Esophagus squamous epithelium (tissue), 4 donors: ENCODE data around the gene TFAP2B.

Experiments
- POLR2A ChIP-seq, 4 donors: fragments of 450-650 bp; IDR thresholded peaks; one replicate each; pipeline ENCODE4 v1.6.1; 2017; ENCODE audit warnings: antibody characterized with exemption in 4 of 4, mild to moderate bottlenecking in 4 of 4, moderate library complexity in 3 of 4
- TF ChIP-seq, protein P1 (sequence below), 6 experiments: fragments of 450-650 bp in 4 of 6; fragments of 200-600 bp in 2 of 6; sonication (generic) in 2 of 6; IDR thresholded peaks; one replicate each; pipeline ENCODE4 v1.5.1; 2016 to 2019; ENCODE audit warnings: antibody characterized with exemption in 6 of 6, mild to moderate bottlenecking in 4 of 6, moderate library complexity in 4 of 6

- TF ChIP-seq, protein P1, sequence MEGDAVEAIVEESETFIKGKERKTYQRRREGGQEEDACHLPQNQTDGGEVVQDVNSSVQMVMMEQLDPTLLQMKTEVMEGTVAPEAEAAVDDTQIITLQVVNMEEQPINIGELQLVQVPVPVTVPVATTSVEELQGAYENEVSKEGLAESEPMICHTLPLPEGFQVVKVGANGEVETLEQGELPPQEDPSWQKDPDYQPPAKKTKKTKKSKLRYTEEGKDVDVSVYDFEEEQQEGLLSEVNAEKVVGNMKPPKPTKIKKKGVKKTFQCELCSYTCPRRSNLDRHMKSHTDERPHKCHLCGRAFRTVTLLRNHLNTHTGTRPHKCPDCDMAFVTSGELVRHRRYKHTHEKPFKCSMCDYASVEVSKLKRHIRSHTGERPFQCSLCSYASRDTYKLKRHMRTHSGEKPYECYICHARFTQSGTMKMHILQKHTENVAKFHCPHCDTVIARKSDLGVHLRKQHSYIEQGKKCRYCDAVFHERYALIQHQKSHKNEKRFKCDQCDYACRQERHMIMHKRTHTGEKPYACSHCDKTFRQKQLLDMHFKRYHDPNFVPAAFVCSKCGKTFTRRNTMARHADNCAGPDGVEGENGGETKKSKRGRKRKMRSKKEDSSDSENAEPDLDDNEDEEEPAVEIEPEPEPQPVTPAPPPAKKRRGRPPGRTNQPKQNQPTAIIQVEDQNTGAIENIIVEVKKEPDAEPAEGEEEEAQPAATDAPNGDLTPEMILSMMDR (IDR thresholded peaks at IDR 0.05) = no peak
- no peak for TF ChIP-seq POLR2A (IDR thresholded peaks at IDR 0.05)
Measured at GRCh38 chr6:50851049-50851845, 32.6 kb downstream of the TFAP2B start.
